Stimulated activated naive CD4-positive, alpha-beta T cell (primary cell): ENCODE data around the gene SUPT5H.
"Not testable (repeated sequence)": the region's sequence is repeated elsewhere in the genome, so short reads cannot be mapped to it uniquely, and the experiment has no call there.

Experiments used
- DNase-seq, 6 experiments: peaks; one replicate each; lab custom pipeline; 2025; lab: John Stamatoyannopoulos, UW

Gene SUPT5H

DNA sequence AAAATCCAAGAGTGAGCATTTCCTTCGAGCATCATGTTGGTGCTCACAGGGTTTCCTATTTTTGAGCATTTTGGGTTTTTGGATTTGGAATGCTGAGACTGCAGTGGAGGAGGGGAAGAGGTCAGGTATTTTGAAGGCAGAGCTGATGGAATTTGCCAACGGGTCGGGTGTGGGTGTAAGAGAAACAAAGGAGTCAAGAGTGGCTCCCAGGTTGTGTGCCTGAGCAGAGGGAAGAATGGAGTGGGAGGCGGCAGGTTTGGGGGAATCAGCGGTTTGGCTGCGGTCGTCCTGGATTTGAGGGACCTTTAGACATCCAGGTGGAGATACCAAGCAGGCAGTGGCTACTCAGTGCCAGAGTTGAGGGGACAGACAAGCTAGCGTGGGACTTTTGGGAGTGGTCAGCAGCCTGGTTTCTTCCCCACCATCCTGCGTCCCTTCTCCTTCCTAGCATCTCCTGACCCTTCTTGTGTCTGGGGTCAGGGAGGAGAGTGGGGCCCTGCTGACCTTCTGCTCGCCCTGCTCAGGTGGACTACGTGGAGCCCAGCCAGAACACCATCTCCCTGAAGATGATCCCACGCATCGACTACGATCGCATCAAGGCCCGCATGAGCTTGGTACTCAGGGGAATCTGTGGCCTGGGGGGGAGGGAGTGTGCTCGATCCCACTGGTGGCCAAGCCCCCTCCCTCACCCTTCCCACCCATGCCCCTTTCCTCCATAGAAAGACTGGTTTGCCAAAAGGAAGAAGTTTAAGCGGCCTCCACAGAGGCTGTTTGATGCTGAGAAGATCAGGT, 20.8 kb downstream of the SUPT5H start:
- no peak for DNase-seq

DNA sequence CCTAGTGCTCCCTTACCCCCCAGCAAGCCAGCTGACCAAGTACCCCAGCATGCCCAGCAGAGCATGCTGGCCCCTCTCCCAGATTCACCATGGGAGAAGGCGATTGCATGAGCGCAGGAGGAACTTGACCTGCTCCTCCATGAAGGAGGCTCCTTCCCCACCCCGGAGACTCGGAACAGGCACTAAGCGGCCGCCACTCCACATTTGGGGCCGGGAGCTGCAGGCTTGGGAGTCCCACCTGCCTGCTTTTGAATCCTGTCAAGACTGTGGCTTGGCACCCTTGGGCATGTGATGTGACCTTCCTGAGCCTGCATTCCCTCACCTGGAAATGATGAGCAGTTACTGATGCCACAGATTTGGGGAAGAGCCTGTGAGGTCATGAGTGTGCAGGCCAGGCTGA, 22.6 kb downstream of the SUPT5H start:
- DNase-seq: no peak

DNA sequence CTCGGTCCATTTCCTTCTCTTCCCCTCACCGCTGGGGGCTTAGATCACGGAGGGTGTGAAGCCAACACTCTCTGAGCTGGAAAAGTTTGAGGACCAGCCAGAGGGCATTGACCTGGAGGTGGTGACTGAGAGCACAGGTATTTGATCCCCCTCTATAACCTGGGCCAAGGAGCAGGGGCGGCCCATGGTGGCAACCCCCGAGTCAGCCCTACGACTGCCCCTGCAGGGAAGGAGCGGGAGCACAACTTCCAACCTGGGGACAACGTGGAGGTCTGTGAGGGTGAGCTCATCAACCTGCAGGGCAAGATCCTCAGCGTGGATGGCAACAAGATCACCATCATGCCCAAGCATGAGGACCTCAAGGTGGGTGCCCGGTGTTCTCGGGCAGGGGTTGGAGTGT, 23.7 kb downstream of the SUPT5H start:
- no peak for DNase-seq

DNA sequence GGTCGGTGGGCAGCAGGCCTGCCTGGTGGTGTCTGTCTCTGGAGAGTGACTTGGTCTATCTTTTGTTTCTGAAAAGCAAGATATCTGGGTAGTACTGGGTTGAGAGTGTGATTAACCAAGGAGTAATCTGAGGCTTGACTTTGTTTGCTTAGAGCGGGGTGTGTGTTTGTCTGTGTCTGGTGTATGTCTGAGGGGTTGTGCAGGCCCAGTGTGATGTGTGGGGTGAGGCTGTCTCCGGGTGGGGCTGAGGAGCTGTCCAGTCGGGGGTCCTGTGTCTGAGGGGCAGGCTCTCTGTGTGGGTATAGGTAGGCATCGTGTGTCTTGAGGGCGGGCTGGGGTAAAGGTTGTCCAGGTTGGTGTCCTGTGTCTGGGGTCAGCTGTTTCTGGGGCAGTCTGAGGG, 24.2 kb downstream of the SUPT5H start:
- no peak for DNase-seq

DNA sequence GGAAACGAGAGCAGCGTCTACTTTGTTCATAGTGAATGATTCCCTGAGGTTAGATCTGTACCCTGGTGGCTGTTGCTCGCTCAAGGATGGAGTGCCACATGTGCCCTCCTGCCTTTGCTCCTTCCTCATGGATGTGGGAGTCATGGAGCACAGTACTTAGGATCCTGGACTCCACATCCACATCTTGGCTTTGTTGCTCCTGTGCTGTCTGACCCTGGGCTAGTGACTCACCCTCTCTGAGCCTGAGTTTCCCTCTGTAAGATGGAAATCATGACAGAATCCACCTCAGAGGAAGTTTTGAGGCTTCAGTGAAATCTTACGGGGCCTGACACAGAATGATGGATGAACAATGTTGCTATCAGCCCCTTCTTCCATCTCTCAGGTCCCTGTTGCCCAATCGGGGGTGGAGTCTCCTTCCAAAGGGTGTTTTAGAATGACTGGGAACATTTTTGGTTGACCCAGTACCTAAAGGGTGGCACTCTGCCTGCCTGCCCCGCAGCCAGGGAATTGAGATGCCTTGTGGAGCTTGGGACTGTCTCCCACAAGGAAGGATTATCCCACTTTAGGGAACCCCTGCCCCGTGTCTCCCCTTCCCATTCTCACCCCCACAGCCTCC, 25.4 kb downstream of the SUPT5H start:
- no peak for DNase-seq

DNA sequence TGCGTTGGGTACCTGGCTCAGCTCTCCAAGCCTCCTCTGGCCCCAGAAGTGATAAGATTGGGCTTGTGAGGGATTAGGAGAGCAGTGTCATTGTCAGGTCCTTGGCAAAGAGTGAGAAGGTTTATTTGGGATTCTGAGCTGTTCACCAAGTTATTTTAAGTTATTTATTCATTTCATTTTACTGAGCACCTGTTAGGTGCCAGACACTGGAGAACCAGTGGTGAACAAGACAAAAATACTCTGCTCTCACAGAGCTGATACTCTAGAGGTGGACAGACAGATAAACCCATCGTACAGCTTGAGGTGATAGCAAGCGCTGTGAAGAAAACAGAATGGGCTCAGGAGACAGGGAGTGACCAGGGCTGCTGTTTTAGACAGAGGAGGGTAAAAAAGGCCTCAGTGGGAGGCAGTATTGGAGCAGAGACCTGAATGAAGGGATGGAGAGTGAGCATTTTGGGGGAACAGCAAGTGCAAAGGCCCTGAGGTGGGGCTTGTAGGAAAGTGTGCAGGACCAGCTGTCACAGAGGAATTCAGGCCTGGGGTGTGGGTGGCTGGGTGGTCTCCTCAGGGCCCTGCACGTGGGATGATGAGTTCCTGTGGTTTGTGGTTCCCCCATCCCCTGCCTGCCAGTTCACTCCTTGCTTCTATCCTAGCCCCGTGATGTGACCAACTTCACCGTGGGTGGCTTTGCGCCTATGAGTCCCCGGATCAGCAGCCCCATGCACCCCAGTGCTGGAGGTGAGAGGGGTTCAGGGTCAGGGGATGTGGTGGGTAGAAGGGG, 26.6 kb downstream of the SUPT5H start:
- DNase-seq: no peak

DNA sequence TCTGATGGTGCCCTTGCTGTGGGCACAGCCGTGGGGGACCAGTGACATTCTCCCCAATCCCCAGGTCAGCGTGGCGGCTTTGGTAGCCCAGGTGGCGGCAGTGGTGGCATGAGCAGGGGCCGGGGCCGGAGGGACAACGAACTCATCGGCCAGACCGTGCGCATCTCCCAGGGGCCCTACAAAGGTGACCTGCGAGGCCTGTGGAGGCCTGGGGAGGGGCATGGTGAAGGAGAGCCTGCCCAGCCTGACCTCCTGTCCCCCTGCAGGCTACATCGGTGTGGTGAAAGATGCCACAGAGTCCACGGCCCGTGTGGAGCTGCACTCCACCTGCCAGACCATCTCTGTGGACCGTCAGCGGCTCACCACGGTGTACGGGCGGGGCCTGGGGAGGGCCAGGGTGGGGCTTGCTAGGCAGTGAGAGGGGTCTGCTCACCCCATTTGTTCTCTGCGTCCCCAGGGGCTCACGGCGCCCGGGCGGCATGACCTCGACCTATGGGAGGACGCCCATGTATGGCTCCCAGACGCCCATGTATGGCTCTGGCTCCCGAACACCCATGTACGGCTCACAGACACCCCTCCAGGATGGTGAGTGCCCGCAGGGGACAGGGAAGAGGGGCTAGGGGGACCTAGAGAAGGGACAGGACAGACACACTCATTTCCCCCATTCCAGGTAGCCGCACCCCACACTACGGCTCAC, 27.5 kb downstream of the SUPT5H start:
- DNase-seq: no peak

DNA sequence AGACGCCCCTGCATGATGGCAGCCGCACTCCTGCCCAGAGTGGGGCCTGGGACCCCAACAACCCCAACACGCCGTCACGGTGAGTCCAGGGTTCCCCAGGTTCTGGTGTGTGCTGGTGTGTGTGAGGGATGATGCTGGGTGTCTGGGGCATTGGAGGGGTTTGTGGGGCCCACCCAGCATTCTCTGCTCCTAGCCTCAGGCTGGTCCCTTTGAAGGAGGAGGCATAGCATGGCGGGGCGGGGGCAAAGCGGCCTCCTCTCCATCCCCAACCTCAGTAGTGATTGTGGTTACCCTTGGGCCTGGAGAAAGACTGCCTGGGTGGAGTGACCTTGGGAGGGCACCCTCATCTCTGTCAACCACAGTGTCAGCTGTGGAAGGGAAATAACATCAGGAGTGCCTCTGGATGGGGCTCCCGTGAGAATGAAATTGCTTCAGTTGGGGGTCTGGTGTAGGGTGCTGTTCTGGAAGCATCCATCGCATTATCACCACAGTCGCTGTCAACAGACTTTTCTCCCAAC, 28.1 kb downstream of the SUPT5H start:
- DNase-seq: no peak

DNA sequence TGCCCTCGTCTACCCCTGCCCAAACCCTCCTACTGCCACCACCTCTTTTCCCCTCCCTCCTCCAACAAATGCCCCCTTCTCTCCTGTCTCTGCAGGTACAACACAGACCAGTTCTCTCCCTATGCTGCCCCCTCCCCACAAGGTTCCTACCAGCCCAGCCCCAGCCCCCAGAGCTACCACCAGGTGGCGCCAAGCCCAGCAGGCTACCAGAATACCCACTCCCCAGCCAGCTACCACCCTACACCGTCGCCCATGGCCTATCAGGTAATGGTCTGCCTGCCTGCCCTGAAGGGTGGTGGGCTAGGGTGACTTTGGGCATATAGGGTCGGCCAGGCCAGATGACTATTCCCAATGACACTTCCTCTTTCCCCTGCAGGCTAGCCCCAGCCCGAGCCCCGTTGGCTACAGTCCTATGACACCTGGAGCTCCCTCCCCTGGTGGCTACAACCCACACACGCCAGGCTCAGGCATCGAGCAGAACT, 28.8 kb downstream of the SUPT5H start:
- DNase-seq: peak; percentile 46 to 82 (median 72)

DNA sequence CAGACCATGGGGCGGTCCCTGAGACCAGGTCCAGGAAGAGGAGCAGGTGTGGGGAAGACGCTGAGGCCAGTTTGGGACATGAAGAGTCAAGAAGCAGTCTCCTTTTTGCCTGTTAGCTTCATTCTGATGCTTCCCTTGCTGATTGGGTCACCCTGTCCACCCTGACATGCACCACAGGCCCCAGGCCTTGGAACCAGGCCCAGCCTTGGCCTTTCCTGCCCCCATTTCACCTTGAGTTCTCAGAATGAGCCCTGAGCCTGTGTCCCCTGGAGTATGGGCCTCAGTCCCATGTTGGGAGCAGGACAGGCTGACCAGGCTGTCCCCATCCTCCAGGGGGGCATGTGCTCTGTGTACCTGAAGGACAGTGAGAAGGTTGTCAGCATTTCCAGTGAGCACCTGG, 30.4 kb downstream of the SUPT5H start:
- no peak for DNase-seq

DNA sequence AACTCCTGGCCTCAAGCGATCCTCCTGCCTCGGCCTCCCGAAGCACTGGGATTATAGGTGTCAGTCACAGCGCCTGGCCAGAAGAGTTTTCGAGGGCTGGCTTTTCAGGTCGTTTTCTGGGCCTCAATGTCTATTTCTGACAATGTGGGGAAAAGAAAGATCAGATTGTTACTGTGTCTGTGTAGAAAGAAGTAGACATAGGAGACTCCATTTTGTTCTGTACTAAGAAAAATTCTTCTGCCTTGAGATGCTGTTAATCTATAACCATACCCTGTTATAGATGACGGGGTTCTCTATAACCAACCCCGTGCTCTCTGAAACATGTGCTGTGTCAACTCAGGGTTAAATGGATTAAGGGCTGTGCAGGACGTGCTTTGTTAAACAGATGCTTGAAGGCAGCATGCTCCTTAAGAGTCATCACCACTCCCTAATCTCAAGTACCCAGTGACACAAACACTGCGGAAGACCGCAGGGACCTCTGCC, 34.0 kb downstream of the SUPT5H start:
- not testable (repeated sequence) for DNase-seq

DNA sequence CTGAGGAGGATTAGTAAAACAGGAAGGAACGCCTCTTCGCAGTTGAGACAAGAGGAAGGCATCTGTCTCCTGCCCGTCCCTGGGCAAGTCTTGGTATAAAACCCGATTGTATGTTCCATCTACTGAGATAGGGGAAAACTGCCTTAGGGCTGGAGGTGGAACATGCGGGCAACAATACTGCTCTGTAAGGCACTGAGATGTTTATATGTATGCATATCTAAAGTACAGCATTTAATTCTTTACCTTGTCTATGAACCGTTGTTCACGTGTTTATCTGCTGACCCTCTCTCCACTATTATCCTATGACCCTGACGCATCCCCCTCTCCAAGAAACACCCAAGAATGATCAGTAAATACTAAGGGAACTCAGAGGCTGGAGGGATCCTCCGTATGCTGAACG, 34.5 kb downstream of the SUPT5H start:
- DNase-seq: peak in 1 of 6 experiments; percentile 24

DNA sequence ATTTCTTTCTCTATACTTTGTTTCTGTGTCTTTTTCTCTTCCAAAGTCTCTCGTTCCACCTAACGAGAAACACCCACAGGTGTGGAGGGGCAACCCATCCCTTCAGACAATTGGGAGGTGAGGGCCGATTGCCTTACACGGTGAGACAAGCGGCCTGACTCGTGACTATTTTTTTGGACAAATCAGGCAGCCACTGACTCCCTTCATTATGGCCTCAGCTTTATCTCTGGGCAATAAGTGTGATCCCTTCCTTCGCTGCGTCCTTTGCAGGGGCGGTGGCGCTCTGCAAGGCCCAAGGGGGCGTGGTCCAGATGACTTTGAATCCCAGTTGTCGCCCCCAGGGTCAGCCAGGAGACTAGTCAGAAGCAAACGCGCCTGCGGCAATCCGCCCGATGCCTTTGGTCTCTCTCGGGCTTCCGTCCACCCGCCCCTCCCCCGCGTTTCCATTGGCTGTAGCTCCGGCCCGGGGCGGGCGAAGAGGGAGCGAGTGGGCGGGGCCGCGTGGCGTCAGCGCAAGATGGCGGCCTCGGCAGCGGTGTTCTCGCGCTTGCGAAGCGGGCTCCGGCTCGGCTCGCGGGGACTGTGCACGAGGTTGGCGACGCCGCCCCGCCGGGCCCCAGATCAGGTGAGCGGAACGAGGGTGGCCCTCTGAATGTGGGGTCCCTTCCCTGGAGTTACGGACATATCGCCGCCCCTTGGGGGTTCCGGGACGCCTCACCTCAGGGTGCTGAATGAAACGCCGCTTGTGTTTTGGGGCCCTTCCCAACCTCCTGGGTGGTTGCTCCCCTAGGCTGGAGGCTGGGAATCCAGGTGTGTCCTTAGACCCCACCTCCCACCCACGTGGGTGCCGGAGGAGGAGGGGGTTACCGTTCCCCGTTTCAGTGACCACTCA, 35.2 kb downstream of the SUPT5H start, which contains the start of gene TIMM50:
Gene TIMM50 (plus strand): TSS at position 502 of the 892 bp plus-strand sequence. CDS start 16 bp downstream, at position 518.
- DNase-seq: peak; percentile 90 to 96 (median 94)

DNA sequence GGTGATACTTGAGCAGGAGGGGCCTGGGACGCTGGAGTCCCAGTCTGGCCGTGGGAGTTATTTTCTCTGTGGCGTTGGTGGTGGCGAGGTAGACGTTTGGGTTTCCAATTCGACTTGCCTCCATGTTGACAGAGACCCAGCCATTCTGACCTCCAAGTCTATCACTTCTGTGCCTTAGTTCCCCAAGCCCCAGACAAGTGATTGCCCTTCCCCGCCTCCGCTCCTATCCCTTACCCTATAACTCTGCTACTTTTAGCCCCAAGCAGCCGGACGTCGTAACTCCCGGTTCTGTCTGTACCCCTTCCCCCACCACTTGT, 35.8 kb downstream of the SUPT5H start:
- no peak for DNase-seq

DNA sequence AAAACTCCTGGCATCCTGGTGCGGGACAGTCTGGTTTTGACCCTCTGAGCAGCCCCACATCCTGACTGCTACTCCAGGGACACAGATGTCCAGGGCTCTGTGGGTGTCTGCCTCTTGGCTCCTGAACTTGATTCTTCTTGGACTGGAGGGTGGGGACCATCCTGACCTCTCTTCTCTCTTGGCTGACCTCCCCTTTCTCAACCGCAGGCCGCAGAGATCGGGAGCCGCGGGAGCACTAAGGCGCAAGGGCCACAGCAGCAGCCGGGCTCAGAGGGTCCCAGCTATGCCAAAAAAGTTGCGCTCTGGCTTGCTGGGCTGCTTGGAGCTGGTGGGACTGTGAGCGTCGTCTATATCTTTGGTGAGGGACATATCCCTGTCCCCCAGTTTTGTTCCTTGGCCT, 36.3 kb downstream of the SUPT5H start:
- no peak for DNase-seq

DNA sequence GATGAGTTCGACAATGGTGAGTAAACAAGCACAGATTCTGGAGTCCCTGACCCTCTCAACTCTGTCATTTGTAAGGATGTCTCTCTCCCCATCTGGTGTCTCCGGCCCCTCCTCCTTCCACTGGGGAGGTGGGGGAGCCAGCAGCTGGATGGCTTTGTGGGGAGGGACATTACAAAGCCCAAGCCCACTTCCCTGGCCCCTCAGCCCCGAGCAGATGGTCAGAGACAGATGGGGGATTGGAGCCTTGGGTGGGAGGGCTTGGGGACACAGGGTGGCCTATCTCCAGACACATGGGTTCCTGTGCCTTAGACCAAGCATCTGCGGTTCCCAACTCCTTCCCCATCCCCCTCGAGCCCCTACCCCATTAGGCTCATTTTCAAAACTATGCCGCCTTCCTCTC, 37.8 kb downstream of the SUPT5H start:
- no peak for DNase-seq

DNA sequence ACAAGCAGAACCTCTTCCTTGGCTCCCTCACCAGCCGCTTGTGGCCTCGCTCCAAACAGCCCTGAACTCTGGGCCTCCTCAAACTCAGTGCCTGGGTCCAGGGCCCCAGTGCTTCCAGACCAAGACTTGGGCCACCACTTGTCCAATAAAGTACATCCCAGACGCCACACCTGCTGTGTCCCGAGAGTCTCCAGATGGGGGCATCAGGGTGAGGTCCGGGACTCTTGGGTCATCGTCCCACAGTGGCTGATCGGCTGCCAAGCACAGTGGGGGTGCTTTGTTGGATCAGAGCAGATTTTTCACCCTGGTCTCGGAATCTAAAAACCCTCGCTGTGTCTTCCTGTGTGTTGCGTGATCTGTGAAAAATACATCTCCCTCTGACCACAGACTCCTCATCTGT, 44.4 kb downstream of the SUPT5H start:
- no peak for DNase-seq

DNA sequence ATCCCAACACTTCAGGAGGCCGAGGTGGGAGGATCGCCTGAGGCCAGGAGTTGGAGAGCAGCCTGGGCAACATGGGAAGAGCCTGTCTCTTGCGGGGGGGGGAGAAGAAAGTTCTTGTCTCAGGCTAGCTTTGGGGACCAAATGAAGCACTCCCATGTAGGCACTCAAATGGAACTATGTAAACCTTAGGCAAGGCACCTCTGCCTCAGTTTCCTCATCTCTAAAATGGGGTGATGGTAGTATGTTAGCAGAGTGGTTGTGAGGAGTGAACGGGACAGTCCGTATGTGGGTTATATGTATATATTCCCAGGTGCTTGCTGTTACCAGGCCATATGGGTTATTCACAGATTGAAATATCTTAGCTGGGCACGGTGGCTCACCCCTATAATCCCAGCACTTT, 46.8 kb downstream of the SUPT5H start:
- DNase-seq: no peak

DNA sequence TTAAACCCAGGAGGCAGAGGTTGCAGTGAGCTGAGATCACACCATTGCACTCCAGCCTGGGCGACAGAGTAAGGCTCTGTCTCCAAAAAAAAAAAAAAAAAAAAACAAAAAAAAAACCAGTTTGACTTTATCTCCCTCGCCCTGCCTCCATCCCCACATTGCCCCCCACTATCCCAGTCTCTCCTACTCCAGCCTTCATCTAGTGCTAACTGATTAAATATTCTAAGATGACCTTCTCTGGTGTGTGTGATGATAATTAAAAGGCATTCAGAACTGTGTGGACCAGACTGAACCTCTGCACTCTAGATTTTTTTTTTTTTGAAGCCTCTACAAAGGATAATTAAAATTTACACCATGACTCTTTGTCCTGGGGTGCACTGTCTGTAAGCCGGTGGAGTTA, 47.4 kb downstream of the SUPT5H start:
- no peak for DNase-seq

DNA sequence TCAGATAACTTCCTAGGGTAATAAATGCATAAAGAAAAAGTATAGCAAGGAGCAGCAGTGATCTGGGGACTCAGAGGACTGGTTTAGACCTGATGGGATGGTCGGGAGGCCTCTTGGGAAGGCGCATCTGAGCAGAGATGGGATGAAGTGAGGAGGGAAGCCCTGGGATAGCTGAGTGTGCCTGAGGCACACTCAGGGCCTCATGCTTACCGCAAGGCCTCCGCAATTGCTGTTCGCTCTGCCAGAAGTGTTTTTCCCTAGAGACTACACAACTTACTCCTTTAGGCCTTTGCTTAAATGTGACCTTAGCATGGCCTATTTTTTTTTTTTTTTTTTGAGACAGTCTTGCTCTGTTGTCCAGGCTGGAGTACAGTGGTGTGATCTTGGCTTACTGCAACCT, 49.3 kb downstream of the SUPT5H start:
- no peak for DNase-seq

DNA sequence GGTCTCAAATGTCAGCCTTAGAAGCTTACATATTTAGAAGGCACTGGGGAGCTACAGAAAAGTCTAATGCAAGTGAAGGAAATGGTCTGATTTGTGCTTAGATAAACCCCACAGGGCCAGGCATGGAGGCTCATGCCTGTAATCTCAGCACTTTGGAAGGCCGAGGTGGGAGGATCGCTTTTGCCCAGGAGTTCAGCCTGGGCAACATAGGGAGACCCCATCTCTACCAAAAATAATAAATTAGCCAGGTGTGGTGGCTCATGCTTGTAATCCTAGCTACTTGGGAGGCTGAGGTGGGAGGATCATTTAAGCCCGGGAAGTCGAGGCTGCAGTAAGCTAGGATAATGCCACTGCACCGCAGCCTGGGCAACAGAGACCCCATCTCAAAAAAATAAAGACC, 50.7 kb downstream of the SUPT5H start:
- DNase-seq: no peak
